Endothelial cell of umbilical vein (primary cell): ENCODE data around the gene SINHCAF.

Source experiments
- CTCF ChIP-seq, 2 donors: IDR thresholded peaks; 1 replicate in 1 of 2; 2 replicates in 1 of 2; pipeline ENCODE4 v1.5.1; 2011; ENCODE audit warnings: low read length in 2 of 2, mild to moderate bottlenecking in 2 of 2, moderate library complexity in 2 of 2, control low read depth in 1 of 2, inconsistent platforms in 1 of 2, low read depth in 1 of 2; ENCODE audit not compliant: insufficient read depth in 1 of 2; ENCODE audit errors: extremely low read depth in 1 of 2
- EZH2 ChIP-seq: IDR thresholded peaks from 2 replicates; pipeline ENCODE4 v1.6.1; 2012; ENCODE audit warnings: borderline replicate concordance, low read depth, mild to moderate bottlenecking, moderate library complexity, low read length, inconsistent platforms; ENCODE audit not compliant: severe bottlenecking
- MAX ChIP-seq: IDR thresholded peaks from 2 replicates; pipeline ENCODE4 v1.6.1; 2011; ENCODE audit not compliant: insufficient read depth, insufficient read length
- POLR2A ChIP-seq: IDR thresholded peaks from 2 replicates; pipeline ENCODE4 v1.6.1; 2012; ENCODE audit warnings: low read depth, mild to moderate bottlenecking, control low read depth, low read length
- POLR2AphosphoS5 ChIP-seq: IDR thresholded peaks from 2 replicates; pipeline ENCODE4 v1.6.1; 2012; ENCODE audit warnings: low read depth, mild to moderate bottlenecking, control low read depth, low read length, moderate library complexity; ENCODE audit not compliant: insufficient read depth

GRCh38 chr12:31289441-31289840 is 36.5 kb downstream of the SINHCAF start:
- TF ChIP-seq CTCF (IDR thresholded peaks at IDR 0.05; ENCODE audit: extremely low read depth in 1 of 2, insufficient read depth in 1 of 2, low read depth in 1 of 2, low read length in 2 of 2) (no peak), POLR2AphosphoS5 (no peak), POLR2A (no peak), MAX (no peak), EZH2 (no peak)
